HuH-7.5 (cell line): ENCODE results near the gene ANOS1.

Experiments
- DNase-seq: peaks from one replicate; pipeline ENCODE4 v3.0.0; 2011; ENCODE audit warnings: low spot score

ANOS1 gene

GRCh38 chrX:8714164-8714563, 17.8 kb downstream of the ANOS1 start:
- DNase-seq: no peak

- no peak for DNase-seq
Observed at GRCh38 chrX:8711401-8711800, 20.5 kb downstream of the ANOS1 start.

GRCh38 chrX:8704184-8704583, 27.8 kb downstream of the ANOS1 start:
- no peak for DNase-seq

GRCh38 chrX:8692871-8693270, 39.1 kb downstream of the ANOS1 start:
- DNase-seq: no peak

GRCh38 chrX:8689473-8689872, 42.5 kb downstream of the ANOS1 start:
- DNase-seq: no peak

- DNase-seq: no peak
Observed at GRCh38 chrX:8688776-8689175, 43.2 kb downstream of the ANOS1 start.

GRCh38 chrX:8684201-8684965, 47.6 kb downstream of the ANOS1 start:
- no peak for DNase-seq

- no peak for DNase-seq
Observed at GRCh38 chrX:8683687-8684086, 48.2 kb downstream of the ANOS1 start.

GRCh38 chrX:8679550-8679949, 52.4 kb downstream of the ANOS1 start:
- no peak for DNase-seq

GRCh38 chrX:8675006-8675630, 56.8 kb downstream of the ANOS1 start:
- DNase-seq: no peak

GRCh38 chrX:8673201-8673600, 58.7 kb downstream of the ANOS1 start:
- no peak for DNase-seq

GRCh38 chrX:8672176-8672575, 59.8 kb downstream of the ANOS1 start:
- no peak for DNase-seq

GRCh38 chrX:8668813-8669212, 63.1 kb downstream of the ANOS1 start:
- DNase-seq: no peak

- DNase-seq: no peak
Observed at GRCh38 chrX:8663325-8663724, 68.6 kb downstream of the ANOS1 start.

GRCh38 chrX:8657883-8658282, 74.1 kb downstream of the ANOS1 start:
- no peak for DNase-seq

- no peak for DNase-seq
Observed at GRCh38 chrX:8653956-8654355, 78.0 kb downstream of the ANOS1 start.

- DNase-seq: no peak
Observed at GRCh38 chrX:8649969-8650368, 82.0 kb downstream of the ANOS1 start.

- no peak for DNase-seq
Observed at GRCh38 chrX:8647176-8647575, 84.8 kb downstream of the ANOS1 start.

- DNase-seq: no peak
Observed at GRCh38 chrX:8639949-8640475, 91.9 kb downstream of the ANOS1 start.

- no peak for DNase-seq
Observed at GRCh38 chrX:8636497-8636896, 95.4 kb downstream of the ANOS1 start.

- DNase-seq: no peak
Observed at GRCh38 chrX:8635812-8636211, 96.1 kb downstream of the ANOS1 start.

- DNase-seq: no peak
Observed at GRCh38 chrX:8632924-8633323, 99.0 kb downstream of the ANOS1 start.

GRCh38 chrX:8629871-8630270, 102.1 kb downstream of the ANOS1 start:
- no peak for DNase-seq

GRCh38 chrX:8627796-8628195, 104.1 kb downstream of the ANOS1 start:
- no peak for DNase-seq
